SH-SY5Y (cell line): Measurements from ENCODE around the gene HECTD4.

Experiments used
- GATA2 ChIP-seq: IDR thresholded peaks from 2 replicates; pipeline ENCODE4 v1.6.1; 2011; ENCODE audit warnings: mild to moderate bottlenecking, low read depth, low read length
- GATA3 ChIP-seq: IDR thresholded peaks from 2 replicates; pipeline ENCODE4 v1.6.1; 2011; ENCODE audit warnings: low read depth, mild to moderate bottlenecking, low read length, moderate library complexity

DNA sequence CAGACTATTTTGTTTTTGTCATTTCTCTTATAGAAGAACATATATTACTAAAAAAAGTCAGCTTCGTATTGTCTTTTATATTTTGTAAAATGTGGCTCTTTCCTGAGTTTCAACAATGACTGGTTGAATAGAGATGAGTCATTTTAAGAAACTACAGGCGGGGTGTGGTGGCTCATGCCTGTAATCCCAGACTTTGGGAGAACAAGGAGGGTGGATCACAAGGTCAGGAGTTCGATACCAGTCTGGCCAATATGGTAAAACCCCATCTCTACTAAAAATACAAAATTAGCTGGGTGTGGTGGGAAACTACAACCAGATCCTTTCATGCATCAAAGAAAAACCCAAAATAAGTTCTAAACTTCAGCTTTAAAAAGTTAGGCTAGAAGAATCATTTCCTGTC is 28.8 kb downstream of the HECTD4 start:
- TF ChIP-seq GATA3 (no peak), GATA2 (no peak)
